Measurements from ENCODE around the gene GPRIN1. TPM values are rescaled to one million over a fixed set of nuclear protein-coding genes. Genes with fewer than 3 reads are reported as not detected.
"Not testable (repeated sequence)": the region's sequence is repeated elsewhere in the genome, so short reads cannot be mapped to it uniquely, and the experiment has no call there.

The GPRIN1 gene
- total and polyA plus RNA-seq, 2 donors (not counting 1 experiment from before 2014, with no cell fraction given): 0.72 to 2.1 TPM

GRCh38 chr5:176552332-176552869 is 57.6 kb downstream of the GPRIN1 start:
- H3K9me3 ChIP-seq (ENCODE audit: control extremely low read depth in 1 of 3, control insufficient read depth in 2 of 3, insufficient read depth in 1 of 3, low read length in 2 of 3): peaks cover 0 to 3% (median 0%) of the 10 kb centered on the region in 3 donors
- peaks cover 12 to 15% of the 10 kb centered on the region in 2 donors for H3K4me1 ChIP-seq (ENCODE audit: control insufficient read depth in 2 of 2, insufficient read depth in 2 of 2, low read length in 2 of 2)
- H3K9ac ChIP-seq (ENCODE audit: low read length): no peak overlapping the region
- no peaks in the 10 kb centered on the region for H3K36me3 ChIP-seq (replicated peaks in 1 of 2; ENCODE audit: control extremely low read depth in 1 of 2, control insufficient read depth in 1 of 2, extremely low read depth in 1 of 2, insufficient read depth in 2 of 2, low read length in 1 of 2)
- ChIA-PET CTCF (no interaction called here), POLR2A (interaction anchor here (0.6 kb wide), 1 partner anchor 16 kb away, joined by 3 read pairs; no protein-coding TSS in a partner anchor)
- Mint-ChIP-seq H3K27me3 (peaks cover 16% of the 10 kb centered on the region), H3K27ac (no peak overlapping the region), H3K4me3 (no peak overlapping the region), H3K4me1 (peaks cover 12% of the 10 kb centered on the region), H3K9me3 (ENCODE audit: insufficient read depth) (no peaks in the 10 kb centered on the region)
- no peak overlapping the region for H3K4me3 ChIP-seq (ENCODE audit: control extremely low read depth in 1 of 5, extremely low read depth in 1 of 5, insufficient read depth in 1 of 5, low read depth in 2 of 5, low read length in 4 of 5)
- no peak overlapping the region for H3K4me2 ChIP-seq (replicated peaks; ENCODE audit: low read depth, low read length, poor library complexity, severe bottlenecking)
- 89% methylated on average over 11 of the region's 11 CpGs for whole genome bisulfite sequencing (ENCODE audit: insufficient coverage)
- peaks cover 0 to 22% (median 0%) of the 10 kb centered on the region in 4 experiments for H3K27me3 ChIP-seq (replicated peaks in 1 of 4; ENCODE audit: control extremely low read depth in 1 of 4, control insufficient read depth in 3 of 4, insufficient read depth in 4 of 4, low read length in 3 of 4)
- no peak for TF ChIP-seq EZH2 (IDR thresholded peaks at IDR 0.05; ENCODE audit: borderline replicate concordance, insufficient read depth, low read depth, low read length, poor library complexity, severe bottlenecking)
- TF ChIP-seq CTCF (IDR thresholded peaks at IDR 0.05): no peak
- H2AFZ ChIP-seq (ENCODE audit: insufficient read depth, low read depth, low read length, poor library complexity, severe bottlenecking): no peak overlapping the region
- DNase-seq (no peak), ATAC-seq (ENCODE audit: low read depth) (no peak)
- no peak overlapping the region for H3K27ac ChIP-seq (ENCODE audit: low read length in 2 of 2)
- intact Hi-C loops (cut with micrococcal nuclease): no loop called here
- peaks cover 16% of the 10 kb centered on the region for H3K79me2 ChIP-seq (ENCODE audit: control insufficient read depth, insufficient read depth, low read length)
- no peaks in the 10 kb centered on the region for H4K20me1 ChIP-seq (ENCODE audit: control insufficient read depth, insufficient read depth, low read length, poor library complexity, severe bottlenecking)

GRCh38 chr5:176550937-176551336 is 59.0 kb downstream of the GPRIN1 start:
- H3K4me3 ChIP-seq (ENCODE audit: control extremely low read depth in 1 of 5, extremely low read depth in 1 of 5, insufficient read depth in 1 of 5, low read depth in 2 of 5, low read length in 4 of 5): peak overlapping the region in 2 of 5 experiments; percentile 9 to 26
- intact Hi-C loops (cut with micrococcal nuclease); H3K27ac ChIP-seq (ENCODE audit: low read length in 2 of 2); H2AFZ ChIP-seq (ENCODE audit: insufficient read depth, low read depth, low read length, poor library complexity, severe bottlenecking); H3K9me3 ChIP-seq (ENCODE audit: control extremely low read depth in 1 of 3, control insufficient read depth in 2 of 3, insufficient read depth in 1 of 3, low read length in 2 of 3); H3K36me3 ChIP-seq (replicated peaks in 1 of 2; ENCODE audit: control extremely low read depth in 1 of 2, control insufficient read depth in 1 of 2, extremely low read depth in 1 of 2, insufficient read depth in 2 of 2, low read length in 1 of 2); ATAC-seq (ENCODE audit: low read depth); H4K20me1 ChIP-seq (ENCODE audit: control insufficient read depth, insufficient read depth, low read length, poor library complexity, severe bottlenecking); DNase-seq; H3K27ac Mint-ChIP-seq; H3K9me3 Mint-ChIP-seq (ENCODE audit: insufficient read depth): not testable (repeated sequence)
- H3K27me3 ChIP-seq (replicated peaks in 1 of 4; ENCODE audit: control extremely low read depth in 1 of 4, control insufficient read depth in 3 of 4, insufficient read depth in 4 of 4, low read length in 3 of 4): peaks cover 0 to 22% (median 0%) of the 10 kb centered on the region in 4 experiments
- peak overlapping the region; percentile 45 for H3K4me3 Mint-ChIP-seq
- POLR2A ChIA-PET: interaction anchor here (0.6 to 0.8 kb wide), 2 partner anchors 66 to 387 kb away, joined by 4 to 6 read pairs; no protein-coding TSS in a partner anchor
- H3K79me2 ChIP-seq (ENCODE audit: control insufficient read depth, insufficient read depth, low read length): peaks cover 17% of the 10 kb centered on the region
- peak overlapping the region; percentile 35 for H3K9ac ChIP-seq (ENCODE audit: low read length)
- peaks cover 14% of the 10 kb centered on the region for H3K27me3 Mint-ChIP-seq
- WGBS (ENCODE audit: insufficient coverage): 84% methylated on average over 7 of the region's 11 CpGs
- peaks cover 12 to 15% of the 10 kb centered on the region in 2 donors for H3K4me1 ChIP-seq (ENCODE audit: control insufficient read depth in 2 of 2, insufficient read depth in 2 of 2, low read length in 2 of 2)
- CTCF ChIA-PET: interaction anchor here (1.2 to 1.5 kb wide), 3 partner anchors 13 to 134 kb away, joined by 3 to 5 read pairs (median 4); partner anchors contain the start of gene RNF44
- peaks cover 16% of the 10 kb centered on the region for H3K4me1 Mint-ChIP-seq
- peak overlapping the region; percentile 67 for H3K4me2 ChIP-seq (replicated peaks; ENCODE audit: low read depth, low read length, poor library complexity, severe bottlenecking)

Data from B cell (primary cell).